K562 (cell line): ENCODE results near the gene AIG1.

ENCODE experiments used
- FOXK2 ChIP-seq, 2 experiments: fragments of 450-650 bp; IDR thresholded peaks in 1 of 2; conservative IDR thresholded peaks in 1 of 2; 2 replicates each; pipeline ENCODE4 v1.6.1; 2016; ENCODE audit warnings: low read depth in 2 of 2, mild to moderate bottlenecking in 1 of 2
- SREBF2 ChIP-seq: sonication (generic); formaldehyde crosslinking; IDR thresholded peaks from 2 replicates; pipeline ENCODE4 v1.4.0; 2020; ENCODE audit warnings: mild to moderate bottlenecking, missing genetic modification reagents
- TF ChIP-seq, protein P1 (sequence below), 3 experiments: IDR thresholded peaks in 2 of 3; conservative IDR thresholded peaks in 1 of 3; 2 replicates each; pipeline ENCODE4 v1.5.1; 2011 to 2012; ENCODE audit warnings: low read length in 3 of 3, mild to moderate bottlenecking in 3 of 3, control low read depth in 2 of 3, improper control_type of control experiment in 1 of 3, inconsistent platforms in 1 of 3, low read depth in 1 of 3, mixed read lengths in 1 of 3, moderate library complexity in 1 of 3; ENCODE audit not compliant: insufficient read depth in 2 of 3

DNA sequence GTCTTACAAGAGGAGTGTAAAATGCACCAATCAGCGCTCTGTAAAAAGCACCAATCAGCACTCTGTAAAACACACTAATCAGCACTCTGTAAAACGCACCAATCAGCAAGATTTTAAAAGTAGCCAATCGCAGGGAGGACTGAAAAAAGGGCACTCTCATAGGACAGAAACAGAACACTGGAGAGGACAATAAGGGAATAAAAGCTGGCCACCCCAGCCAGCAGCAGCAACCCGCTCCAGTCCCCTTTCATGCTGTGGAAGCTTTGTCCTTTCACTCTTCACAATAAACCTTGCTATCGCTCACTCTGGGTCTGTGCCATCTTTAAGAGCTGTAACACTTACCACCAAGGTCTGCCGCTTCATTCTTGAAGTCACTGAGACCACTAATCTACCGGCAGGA lies 1.7 kb upstream of the AIG1 start:
- TF ChIP-seq SREBF2 (CRISPR knock-in tag) (no peak), FOXK2 (conservative IDR thresholded peaks at IDR 0.05 in 1 of 2, IDR thresholded peaks at IDR 0.05 in 1 of 2; ENCODE audit: low read depth in 2 of 2) (no peak)
- TF ChIP-seq, protein P1, sequence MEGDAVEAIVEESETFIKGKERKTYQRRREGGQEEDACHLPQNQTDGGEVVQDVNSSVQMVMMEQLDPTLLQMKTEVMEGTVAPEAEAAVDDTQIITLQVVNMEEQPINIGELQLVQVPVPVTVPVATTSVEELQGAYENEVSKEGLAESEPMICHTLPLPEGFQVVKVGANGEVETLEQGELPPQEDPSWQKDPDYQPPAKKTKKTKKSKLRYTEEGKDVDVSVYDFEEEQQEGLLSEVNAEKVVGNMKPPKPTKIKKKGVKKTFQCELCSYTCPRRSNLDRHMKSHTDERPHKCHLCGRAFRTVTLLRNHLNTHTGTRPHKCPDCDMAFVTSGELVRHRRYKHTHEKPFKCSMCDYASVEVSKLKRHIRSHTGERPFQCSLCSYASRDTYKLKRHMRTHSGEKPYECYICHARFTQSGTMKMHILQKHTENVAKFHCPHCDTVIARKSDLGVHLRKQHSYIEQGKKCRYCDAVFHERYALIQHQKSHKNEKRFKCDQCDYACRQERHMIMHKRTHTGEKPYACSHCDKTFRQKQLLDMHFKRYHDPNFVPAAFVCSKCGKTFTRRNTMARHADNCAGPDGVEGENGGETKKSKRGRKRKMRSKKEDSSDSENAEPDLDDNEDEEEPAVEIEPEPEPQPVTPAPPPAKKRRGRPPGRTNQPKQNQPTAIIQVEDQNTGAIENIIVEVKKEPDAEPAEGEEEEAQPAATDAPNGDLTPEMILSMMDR (IDR thresholded peaks at IDR 0.05 in 2 of 3, conservative IDR thresholded peaks at IDR 0.05 in 1 of 3; ENCODE audit: insufficient read depth in 2 of 3, low read depth in 1 of 3, low read length in 3 of 3) = no peak
